Right lung (tissue), 5 donors: Measurements from ENCODE around the gene LRRC32. TPM values are rescaled to one million over a fixed set of nuclear protein-coding genes. Genes with fewer than 3 reads are reported as not detected.
"Not testable (repeated sequence)": the region's sequence is repeated elsewhere in the genome, so short reads cannot be mapped to it uniquely, and the experiment has no call there.

Experiments used
- DNase-seq, 2 donors: peaks; one replicate each; pipeline ENCODE4 v3.0.0-alpha.2; 2013
- polyA plus RNA-seq, 5 donors: library from polyadenylated mRNA; unstranded; fragments of 120-200 nt; gene quantifications; one replicate each; pipeline versions ENCODE4 v1.2.1 to v1.2.3, GENCODE V29; 2013; ENCODE audit warnings: inconsistent platforms in 1 of 5, low replicate concordance in 1 of 5; ENCODE audit not compliant: insufficient read length in 5 of 5, insufficient read depth in 1 of 5

LRRC32 gene
- polyA plus RNA-seq, 5 donors, result 31.6 to 52.3 (median 45.1) TPM

GRCh38 chr11:76613901-76614300 lies 56.6 kb downstream of the LRRC32 start:
- DNase-seq, result no peak

DNA sequence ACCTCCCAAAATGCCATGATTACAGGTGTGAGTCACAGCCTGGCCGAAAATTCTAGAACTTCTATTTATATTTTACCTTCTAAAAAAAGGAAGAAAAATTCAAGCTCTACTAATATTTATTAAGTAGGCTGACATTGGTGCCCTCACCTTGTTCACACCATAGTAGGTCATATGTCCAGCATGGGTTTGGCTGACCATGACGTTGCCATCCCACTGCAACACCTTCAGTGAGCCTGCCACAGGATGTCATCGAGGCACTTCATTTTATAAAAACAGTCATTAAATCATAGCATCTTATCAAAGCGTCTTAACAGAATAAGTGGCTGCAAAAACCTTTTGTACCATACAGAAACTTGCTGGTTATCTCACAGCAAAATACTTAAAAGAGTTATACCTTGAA lies 58.3 kb downstream of the LRRC32 start:
- no peak for DNase-seq

GRCh38 chr11:76610871-76611475 lies 59.6 kb downstream of the LRRC32 start:
- DNase-seq, result no peak

DNA sequence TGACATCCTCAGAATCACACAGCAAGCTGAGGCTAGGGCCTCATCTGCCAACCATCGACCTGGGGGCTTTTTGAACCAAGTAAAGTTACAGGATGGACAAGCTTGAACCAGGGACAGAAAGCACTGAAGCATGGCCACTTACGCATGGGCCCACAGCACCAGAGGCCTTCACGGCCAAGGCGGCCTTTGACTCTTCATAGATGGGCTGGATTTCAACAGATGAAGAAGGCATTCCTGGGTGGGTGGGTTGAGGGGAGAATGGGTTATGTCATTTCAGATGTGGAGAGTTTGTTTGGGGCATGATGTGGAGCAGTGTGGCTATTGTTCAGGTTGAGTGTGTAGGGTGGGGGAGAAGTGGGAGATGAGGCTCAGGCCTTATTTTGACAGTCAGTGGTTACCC lies 60.2 kb downstream of the LRRC32 start:
- DNase-seq, result no peak

- no peak for DNase-seq
These were observed 60.7 kb downstream of the LRRC32 start for GRCh38 chr11:76609736-76610370.

DNA sequence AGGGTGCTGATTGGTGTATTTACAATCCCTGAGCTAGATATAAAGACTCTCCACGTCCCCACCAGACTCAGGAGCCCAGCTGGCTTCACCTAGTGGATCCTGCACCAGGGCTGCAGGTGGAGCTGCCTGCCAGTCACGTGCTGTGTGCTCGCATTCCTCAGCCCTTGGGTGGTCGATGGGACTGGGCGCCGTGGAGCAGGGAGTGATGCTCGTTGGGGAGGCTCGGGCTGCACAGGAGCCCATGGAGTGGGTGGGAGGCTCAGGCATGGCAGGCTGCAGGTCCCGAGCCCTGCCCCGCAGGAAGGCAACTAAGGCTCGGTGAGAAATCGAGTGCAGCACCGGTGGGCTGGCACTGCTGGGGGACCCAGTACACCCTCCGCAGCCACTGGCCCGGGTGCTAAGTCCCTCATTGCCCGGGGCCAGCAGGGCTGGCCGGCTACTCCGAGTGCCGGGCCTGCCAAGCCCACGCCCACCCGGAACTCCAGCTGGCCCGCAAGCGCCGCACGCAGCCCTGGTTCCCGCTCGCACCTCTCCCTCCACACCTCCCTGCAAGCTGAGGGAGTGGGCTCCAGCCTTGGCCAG lies 61.6 kb downstream of the LRRC32 start:
- DNase-seq, result not testable (repeated sequence)

GRCh38 chr11:76608228-76608627 lies 62.3 kb downstream of the LRRC32 start:
- DNase-seq, result not testable (repeated sequence)

Other genes starting within 250 kb of the LRRC32 start
- 10 to 100 TPM; 27.5 to 44.7 (median 37.6) TPM for gene EMSY, start 225.7 kb downstream of the LRRC32 start, polyA plus RNA-seq
- gene TSKU, start 112.6 kb upstream of the LRRC32 start, polyA plus RNA-seq, result 10 to 100 TPM; 23.0 to 39.9 (median 25.9) TPM
- gene ACER3, start 190.2 kb upstream of the LRRC32 start, polyA plus RNA-seq, result 10 to 100 TPM; 10.7 to 34.6 (median 20.5) TPM